HepG2 (cell line): Measurements from ENCODE around the gene ZNF763. TPM values are rescaled to one million over a fixed set of nuclear protein-coding genes. Genes with fewer than 3 reads are reported as not detected.
"Not testable (repeated sequence)": the region's sequence is repeated elsewhere in the genome, so short reads cannot be mapped to it uniquely, and the experiment has no call there.

Experiments
- ATAC-seq: fragments of 200-7000 bp; cut with Tn5 transposase; 3 replicates; pipeline ENCODE4 v1.9.1; 2020; ENCODE audit warnings: mild to moderate bottlenecking, moderate library complexity
- BruUV-seq: library from RNA; stranded (reverse); fragments of 400-500 nt; replicated peaks from 2 replicates; lab custom pipeline; 2021; lab: Mats Ljungman, UMichigan
- CTCF ChIA-PET: fragments of 300-600 bp; formaldehyde crosslinking; extraction: SDS; loops from one replicate; lab custom pipeline; 2021; ENCODE audit warnings: low total read pairs, inconsistent platforms, low intra/inter-chr PET ratio; lab: Yijun Ruan, JAX
- POLR2A ChIA-PET: fragments of 350-600 bp; sonication (Branson Sonifier 250); formaldehyde crosslinking; loops from one replicate; lab custom pipeline; 2020; ENCODE audit warnings: antibody characterized with exemption, inconsistent platforms; lab: Yijun Ruan, JAX
- DNase-seq: peaks from one replicate; pipeline ENCODE4 v3.0.0-alpha.2; 2015; ENCODE audit warnings: low spot score
- FAIRE-seq: peaks from 3 replicates; lab custom pipeline; 2011; peaks lifted over from hg19 to GRCh38; lab: Jason Lieb, UNC
- H2AFZ ChIP-seq: one replicate; pipeline ENCODE4 v1.6.1; 2011; ENCODE audit warnings: low read length, inconsistent platforms
- H3K27ac ChIP-seq: fragments of 300-600 bp; 3 replicates; pipeline ENCODE4 v1.8.0; 2011; ENCODE audit warnings: mixed run types, mild to moderate bottlenecking, mixed read lengths, low read length, inconsistent platforms; ENCODE audit not compliant: insufficient read depth; ENCODE audit errors: extremely low read length
- H3K27me3 ChIP-seq, 2 experiments: fragments of 200-600 bp in 1 of 2; 2 replicates in 1 of 2; 3 replicates in 1 of 2; pipeline versions ENCODE4 v1.6.0 to v1.8.0; 2011; ENCODE audit warnings: low read length in 2 of 2, mild to moderate bottlenecking in 2 of 2, moderate library complexity in 2 of 2, inconsistent platforms in 1 of 2; ENCODE audit not compliant: insufficient read depth in 2 of 2, control insufficient read depth in 1 of 2
- H3K36me3 ChIP-seq, 2 experiments: fragments of 200-600 bp in 1 of 2; replicated peaks in 1 of 2; 2 replicates in 1 of 2; 3 replicates in 1 of 2; pipeline versions ENCODE4 v1.5.1 to v1.8.0; 2011; ENCODE audit warnings: low read length in 2 of 2, inconsistent platforms in 1 of 2; ENCODE audit not compliant: insufficient read depth in 2 of 2, control insufficient read depth in 1 of 2
- H3K4me1 ChIP-seq: 2 replicates; pipeline ENCODE4 v1.5.1; 2012; ENCODE audit warnings: low read length, inconsistent platforms; ENCODE audit not compliant: insufficient read depth
- H3K4me2 ChIP-seq: 2 replicates; pipeline ENCODE4 v1.6.0; 2011; ENCODE audit warnings: low read depth, low read length, inconsistent platforms
- H3K4me3 ChIP-seq, 3 experiments: fragments of 200-600 bp in 1 of 3; sonication (generic), shearing (Covaris generic) in 1 of 3; replicated peaks in 1 of 3; 2 replicates each; pipeline ENCODE4 v1.5.1; 2011 to 2016; ENCODE audit warnings: low read length in 3 of 3, inconsistent platforms in 2 of 3, low read depth in 2 of 3, mild to moderate bottlenecking in 2 of 3, control low read depth in 1 of 3, mixed read lengths in 1 of 3; ENCODE audit not compliant: insufficient read depth in 1 of 3
- H3K79me2 ChIP-seq: one replicate; pipeline ENCODE4 v1.6.1; 2011; ENCODE audit warnings: low read length, inconsistent platforms; ENCODE audit not compliant: insufficient read depth
- H3K9ac ChIP-seq: 2 replicates; pipeline ENCODE4 v1.6.0; 2011; ENCODE audit warnings: mild to moderate bottlenecking, low read depth, low read length, inconsistent platforms; ENCODE audit not compliant: insufficient read depth
- H3K9me3 ChIP-seq: 2 replicates; pipeline ENCODE4 v1.5.1; 2012; ENCODE audit warnings: mild to moderate bottlenecking, low read length
- H4K20me1 ChIP-seq: 2 replicates; pipeline ENCODE4 v1.6.0; 2011; ENCODE audit warnings: inconsistent platforms, mild to moderate bottlenecking, low read length, moderate library complexity; ENCODE audit not compliant: insufficient read depth
- WGBS: methylation state at CpG from one replicate; pipeline ENCODE4 v1.1.6; 2017; ENCODE audit warnings: low lambda C conversion rate; 5-methylcytosine and 5-hydroxymethylcytosine counted together
- in situ Hi-C: cut with HindIII; loops from 2 replicates; pipeline ENCODE4 v1.10.0; 2017; ENCODE audit warnings: low pct_unique_long_range_greater_than_20kb; ENCODE audit not compliant: extremely low pct_ligation_motif_present
- intact Hi-C: fragments of 100-400 bp; cut with micrococcal nuclease; formaldehyde crosslinking; loops from one replicate; pipeline ENCODE4 v1.10.0; 2022; ENCODE audit not compliant: unreplicated experiment
- polyA plus RNA-seq, 8 experiments: library from polyadenylated mRNA; depleted of rRNA in 3 of 8; stranded (reverse) in 7 of 8; unstranded in 1 of 8; fragments of >200 nt; fragmentation: Illumina TruSeq in 4 of 8; extraction: Trizol in 4 of 8; gene quantifications; 2 replicates each; pipeline versions ENCODE4 v1.2.1 to v1.2.3, GENCODE V29; 2011 to 2016; ENCODE audit warnings: low read depth in 4 of 8, missing spikeins in 1 of 8, mixed read lengths in 1 of 8; ENCODE audit not compliant: insufficient read depth in 1 of 8
- total RNA-seq, 5 experiments: library from RNA; depleted of rRNA; stranded (reverse); fragments of >200 nt; fragmentation: Illumina TruSeq; extraction: Trizol; gene quantifications; 2 replicates each; pipeline ENCODE4 v1.2.3, GENCODE V29; 2016; ENCODE audit warnings: low read depth in 1 of 5

The ZNF763 gene
- total and polyA plus RNA-seq, 2 of the 13 experiments (the other 11 are each of a cell fraction or from before 2014, with no cell fraction given), result 0.08 to 0.42 TPM

GRCh38 chr19:11935829-11936228, 29.0 kb upstream of the ZNF763 start:
- not testable (repeated sequence) for H3K36me3 ChIP-seq

GRCh38 chr19:11938383-11938782, 26.5 kb upstream of the ZNF763 start:
- H3K27me3 ChIP-seq, BruUV-seq, POLR2A ChIA-PET, intact Hi-C loops, H4K20me1 ChIP-seq, ATAC-seq, H2AFZ ChIP-seq, H3K4me2 ChIP-seq, FAIRE-seq, DNase-seq, CTCF ChIA-PET, H3K4me3 ChIP-seq, H3K4me1 ChIP-seq, in situ Hi-C loops, H3K27ac ChIP-seq, H3K9ac ChIP-seq: not testable (repeated sequence)
- 98% methylated on average over 3 of the region's 3 CpGs for WGBS
- Histone ChIP-seq H3K9me3 (peaks cover 18% of the 10 kb centered on the region), H3K36me3 (peaks cover 0 to 15% of the 10 kb centered on the region in 2 experiments; a peak in 2 of 5 replicates), H3K79me2 (peaks cover 40% of the 10 kb centered on the region)

More at GRCh38 chr19:11935829-11936228, 29.0 kb upstream of the ZNF763 start:
- H3K4me3 ChIP-seq, H3K27me3 ChIP-seq, H3K9me3 ChIP-seq, H4K20me1 ChIP-seq, FAIRE-seq, DNase-seq, POLR2A ChIA-PET, H3K4me2 ChIP-seq, CTCF ChIA-PET, intact Hi-C loops, ATAC-seq, BruUV-seq, in situ Hi-C loops, H3K9ac ChIP-seq, H3K27ac ChIP-seq, H2AFZ ChIP-seq: not testable (repeated sequence)
- Histone ChIP-seq H3K79me2 (peaks cover 35% of the 10 kb centered on the region), H3K4me1 (peaks cover 12% of the 10 kb centered on the region; the same call in 1 of the 2 replicates)
- WGBS, result 94% methylated on average over 3 of the region's 3 CpGs

- H3K4me1 ChIP-seq, in situ Hi-C loops, intact Hi-C loops, H3K9ac ChIP-seq, H3K4me3 ChIP-seq, H4K20me1 ChIP-seq, ATAC-seq, H3K4me2 ChIP-seq, CTCF ChIA-PET, POLR2A ChIA-PET, DNase-seq, H2AFZ ChIP-seq, H3K27ac ChIP-seq, FAIRE-seq, BruUV-seq, H3K27me3 ChIP-seq: not testable (repeated sequence)
- Histone ChIP-seq H3K9me3 (peaks cover 21% of the 10 kb centered on the region), H3K36me3 (peaks cover 3 to 31% of the 10 kb centered on the region in 2 experiments; a peak in 4 of 5 replicates), H3K79me2 (peaks cover 34% of the 10 kb centered on the region)
- 97% methylated on average over 11 of the region's 29 CpGs for WGBS
Measured at GRCh38 chr19:11941361-11941887, 23.4 kb upstream of the ZNF763 start.
